Effector CD8-positive, alpha-beta T cell (primary cell): ENCODE data around the gene TEX36.
"Not testable (repeated sequence)": the region's sequence is repeated elsewhere in the genome, so short reads cannot be mapped to it uniquely, and the experiment has no call there.

Experiments
- DNase-seq: peaks from one replicate; lab custom pipeline; 2025; lab: John Stamatoyannopoulos, UW
- total RNA-seq, 4 experiments: gene quantifications; one replicate each; lab custom pipeline; 2026; lab: John Stamatoyannopoulos, UW

Gene TEX36, protein sequence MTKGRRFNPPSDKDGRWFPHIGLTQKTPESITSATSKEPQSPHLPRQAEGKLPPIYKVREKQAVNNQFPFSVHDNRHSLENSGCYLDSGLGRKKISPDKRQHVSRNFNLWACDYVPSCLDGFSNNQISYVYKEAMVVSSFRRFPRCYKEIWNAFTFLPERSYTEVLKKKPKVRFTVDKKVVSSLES
- total RNA-seq: 0 reads per million in 4 experiments

DNA sequence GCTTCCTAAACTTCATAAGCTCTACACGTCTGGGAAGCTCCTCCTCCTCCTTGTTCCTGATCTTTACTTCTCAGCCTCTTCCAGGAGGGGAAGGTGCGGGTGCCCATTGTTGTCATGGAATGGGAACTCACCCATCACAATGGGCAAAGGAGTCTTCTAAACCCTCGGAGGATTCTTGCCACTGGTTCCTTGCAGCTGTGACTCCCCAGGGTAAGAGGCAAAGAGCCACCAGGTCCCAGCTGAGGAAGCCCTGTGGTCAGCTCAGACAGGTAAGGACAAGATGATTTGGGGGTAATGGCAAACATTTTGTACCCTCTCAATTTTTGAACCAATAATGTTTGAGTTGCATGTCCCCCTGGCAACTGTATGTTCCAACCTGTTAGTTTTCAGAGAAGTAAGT, at the start of gene TEX36:
TEX36 (minus strand) TSS at position 101 of the 400 bp plus-strand sequence. CDS start 174 bp downstream, outside the sequence.
- no peak for DNase-seq

DNA sequence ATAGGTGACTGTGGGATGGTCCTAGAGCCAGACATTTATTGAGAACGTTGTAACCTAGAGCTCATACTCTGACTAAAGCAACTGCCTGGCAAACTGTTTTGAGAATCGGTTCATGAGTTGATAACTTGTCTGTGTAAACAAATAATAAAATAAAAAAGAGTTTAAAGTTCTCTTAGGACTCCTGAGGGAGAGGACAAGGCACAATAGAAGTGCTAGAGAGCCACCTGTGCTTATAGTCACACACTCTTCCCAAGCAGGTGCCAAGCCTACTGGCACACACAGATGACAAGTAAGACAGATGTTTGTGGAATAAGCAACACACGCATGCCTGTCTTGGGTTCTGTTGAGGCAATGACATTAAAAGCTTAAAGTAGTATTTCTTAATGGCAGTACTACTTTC, 44.5 kb upstream of the TEX36 start:
- DNase-seq: no peak

DNA sequence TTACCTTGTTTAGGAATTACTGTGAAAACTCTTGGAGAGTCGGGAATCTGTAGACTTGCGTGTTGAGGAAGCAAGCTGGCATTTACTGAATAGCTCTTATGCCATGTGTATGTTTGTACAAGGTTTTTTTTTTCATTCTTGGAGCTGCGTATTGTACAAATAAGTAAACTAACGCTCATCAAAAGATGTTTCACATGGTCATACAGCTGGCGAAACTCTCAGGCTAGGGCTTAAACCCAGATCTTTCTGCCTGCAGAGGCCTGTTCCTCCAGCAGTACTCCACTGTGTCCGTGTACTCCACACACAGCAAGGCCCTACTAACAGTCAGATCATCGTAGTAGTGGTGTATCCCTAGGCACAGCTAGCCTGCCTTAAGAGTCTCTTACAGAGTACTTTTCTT, 44.0 kb upstream of the TEX36 start:
- DNase-seq: no peak

DNA sequence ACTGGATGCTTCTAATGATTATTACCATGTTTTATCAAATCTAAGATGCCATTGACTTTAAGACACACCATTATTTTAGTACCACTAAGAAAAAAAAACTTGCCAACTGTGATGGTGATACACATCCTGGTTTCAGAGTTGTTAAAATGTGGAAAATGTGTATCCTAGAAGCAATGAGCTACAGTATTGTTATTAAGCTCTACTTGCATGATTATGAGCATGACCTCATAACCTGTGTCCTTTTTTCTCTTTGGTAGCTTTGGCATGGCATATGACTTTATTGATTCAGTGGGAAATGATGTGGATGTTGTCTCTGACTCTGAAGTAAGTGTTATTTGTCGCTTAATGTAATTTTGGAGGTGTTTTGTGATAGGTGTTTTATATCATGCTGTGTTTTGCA, 39.8 kb upstream of the TEX36 start:
- no peak for DNase-seq

DNA sequence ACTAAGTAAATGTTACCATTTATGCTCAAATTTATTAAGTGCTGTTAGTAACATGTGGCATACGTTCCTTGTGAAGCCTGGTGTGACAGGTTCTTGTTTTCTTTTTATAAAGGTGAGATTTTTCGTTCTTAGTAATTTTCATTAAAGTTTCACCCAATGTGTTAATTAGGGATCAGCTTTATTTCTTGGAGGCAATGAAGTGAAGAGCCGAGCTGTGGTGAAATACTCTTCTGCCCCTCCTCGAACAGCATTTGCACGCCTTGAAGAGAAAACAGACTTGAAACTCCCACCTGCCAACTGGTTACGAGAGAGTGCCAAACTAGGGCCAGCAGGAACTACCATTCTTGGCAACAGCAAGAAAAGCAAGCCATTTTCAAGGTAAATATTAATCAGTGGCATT, 38.1 kb upstream of the TEX36 start:
- no peak for DNase-seq

DNA sequence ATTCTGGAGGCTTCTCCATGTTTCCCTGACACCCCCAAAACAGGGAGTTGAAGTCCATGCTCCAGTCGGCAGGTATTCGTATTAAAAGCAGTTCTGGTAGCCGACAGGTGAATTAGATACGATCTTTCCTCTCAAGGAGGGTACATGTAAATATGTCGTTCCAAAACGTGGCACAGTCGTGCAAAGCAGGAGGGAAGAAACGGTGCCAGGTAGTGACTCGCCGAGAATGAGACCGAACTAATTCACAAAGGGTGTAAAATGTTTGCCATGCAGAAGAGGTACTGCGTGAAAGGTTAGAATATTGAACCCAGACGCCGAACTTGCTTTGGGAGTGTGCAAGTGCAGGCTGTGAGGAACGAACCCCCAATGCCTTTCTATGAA, 37.0 kb upstream of the TEX36 start:
- DNase-seq: no peak

DNA sequence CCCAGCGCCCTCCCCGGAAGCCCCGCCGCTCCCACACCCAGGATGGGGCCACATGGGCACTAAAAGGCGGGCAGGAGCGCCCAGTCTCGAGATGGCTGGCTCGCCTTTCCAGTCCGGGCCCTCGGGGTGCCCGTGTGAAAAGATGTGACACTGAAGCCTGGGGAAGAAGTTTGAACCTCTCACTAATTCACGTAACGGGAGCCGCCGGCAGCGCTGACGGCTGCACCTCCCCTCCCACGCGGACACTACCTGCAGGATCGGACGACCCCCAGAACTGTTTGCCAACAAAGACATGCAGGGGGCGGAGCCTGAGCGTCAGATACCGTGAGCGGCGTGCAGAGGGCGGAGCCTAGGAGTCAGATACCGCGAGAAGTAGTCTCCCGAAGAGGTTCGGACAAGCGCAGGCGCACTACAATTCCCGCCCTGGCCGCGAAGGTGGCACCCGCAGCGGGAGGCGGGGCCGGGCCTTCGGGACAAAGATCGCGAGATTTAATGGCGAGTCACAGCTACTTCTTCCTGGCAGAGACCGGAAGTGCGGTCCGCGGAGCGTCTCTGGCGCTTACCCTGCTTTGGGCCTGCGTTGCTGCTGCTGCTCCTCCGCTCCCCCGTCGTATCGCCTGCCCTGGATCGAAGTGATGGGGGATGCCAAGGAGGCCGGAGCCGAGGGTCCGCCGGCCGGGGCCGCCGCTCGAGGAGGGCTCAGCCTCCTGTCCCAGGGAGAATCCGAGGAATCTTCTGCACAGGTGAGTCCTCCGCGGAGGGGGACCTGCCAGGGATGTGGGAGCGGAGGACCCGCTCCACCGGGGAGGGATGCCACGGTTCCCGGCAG, 36.4 kb upstream of the TEX36 start, which contains the start of gene EDRF1:
EDRF1 (plus strand) TSS at position 537 of the 829 bp plus-strand sequence; CDS start at position 636, 99 bp downstream.
- peak; percentile 99 for DNase-seq

DNA sequence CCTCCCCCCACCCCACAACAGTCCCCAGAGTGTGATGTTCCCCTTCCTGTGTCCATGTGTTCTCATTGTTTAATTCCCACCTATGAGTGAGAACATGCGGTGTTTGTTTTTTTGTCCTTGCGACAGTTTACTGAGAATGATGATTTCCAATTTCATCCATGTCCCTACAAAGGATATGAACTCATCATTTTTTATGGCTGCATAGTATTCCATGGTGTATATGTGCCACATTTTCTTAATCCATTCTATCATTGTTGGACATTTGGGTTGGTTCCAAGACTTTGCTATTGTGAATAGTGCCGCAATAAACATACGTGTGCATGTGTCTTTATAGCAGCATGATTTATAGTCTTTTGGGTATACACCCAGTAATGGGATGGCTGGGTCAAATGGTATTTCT, 31.8 kb upstream of the TEX36 start:
- not testable (repeated sequence) for DNase-seq

DNA sequence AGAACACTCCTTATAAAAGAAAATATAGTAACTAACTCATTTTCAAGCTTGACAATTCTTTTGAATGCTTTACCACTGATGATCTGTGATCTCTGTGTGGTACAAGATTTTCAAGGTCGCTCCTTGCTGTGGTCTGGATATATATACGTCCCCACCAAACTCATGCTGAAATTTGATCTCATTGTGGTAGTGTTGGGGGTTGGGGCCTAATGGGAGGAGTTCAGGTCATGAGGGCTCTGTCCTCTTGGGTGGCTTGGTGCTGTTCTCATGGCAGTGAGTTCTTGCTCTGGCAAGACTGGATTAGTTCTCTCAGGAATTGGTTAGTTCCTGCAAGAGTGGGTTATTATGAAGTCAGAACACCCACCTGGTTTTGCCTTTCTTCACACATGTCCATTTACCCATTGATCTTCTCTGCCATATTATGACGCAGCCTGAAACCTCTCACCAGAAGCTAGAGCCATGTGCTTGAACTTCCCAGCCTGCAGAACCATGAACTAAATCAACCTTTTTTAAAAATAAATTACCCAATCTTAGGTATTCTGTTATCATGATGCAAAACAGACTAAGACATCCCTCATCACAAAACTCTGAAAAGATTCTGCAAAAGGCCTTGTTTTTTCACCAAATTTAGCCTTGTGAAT, 28.3 kb upstream of the TEX36 start:
- no peak for DNase-seq

DNA sequence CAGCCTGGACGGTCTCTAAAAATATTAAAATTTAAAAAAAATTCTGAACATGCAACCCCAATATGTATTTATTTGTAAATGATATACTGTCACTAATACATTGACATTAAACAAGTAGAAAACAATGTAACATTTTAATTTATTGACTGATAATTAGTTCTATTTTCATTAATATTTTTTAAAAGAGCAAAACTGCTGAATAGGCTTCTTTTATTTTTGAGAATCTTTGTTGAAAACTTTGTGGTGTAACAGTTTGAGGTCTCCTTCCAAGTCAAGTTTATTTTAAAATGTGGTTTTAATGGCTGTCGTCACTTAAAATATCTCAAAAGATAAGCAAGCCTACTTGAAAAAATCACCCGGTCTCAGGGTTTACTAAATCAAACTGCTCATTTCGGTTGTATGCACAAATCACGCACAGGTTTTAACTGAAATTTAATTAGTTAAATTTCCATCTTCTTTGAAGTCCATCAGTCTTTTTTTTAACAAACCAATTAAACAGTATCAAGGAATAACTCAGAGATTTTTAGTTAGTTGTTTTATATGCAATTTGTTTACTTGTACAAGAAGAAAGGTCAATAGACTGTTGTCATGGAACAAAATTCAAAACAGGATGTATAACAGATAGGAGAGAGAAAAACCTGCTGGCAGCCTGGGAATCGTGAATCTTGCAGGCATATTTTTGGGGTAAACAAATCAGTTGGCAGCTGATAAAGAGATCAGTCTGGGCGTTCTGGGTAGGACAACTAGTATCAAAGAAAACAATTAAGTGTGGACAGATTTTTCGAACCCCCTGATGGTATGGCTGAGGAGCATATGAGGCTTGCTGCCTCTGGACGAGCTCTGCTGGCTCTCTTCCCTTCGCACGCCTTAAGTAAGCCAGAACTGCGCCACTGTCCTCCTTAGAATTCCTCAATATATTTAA, 26.9 kb upstream of the TEX36 start:
- DNase-seq: no peak

DNA sequence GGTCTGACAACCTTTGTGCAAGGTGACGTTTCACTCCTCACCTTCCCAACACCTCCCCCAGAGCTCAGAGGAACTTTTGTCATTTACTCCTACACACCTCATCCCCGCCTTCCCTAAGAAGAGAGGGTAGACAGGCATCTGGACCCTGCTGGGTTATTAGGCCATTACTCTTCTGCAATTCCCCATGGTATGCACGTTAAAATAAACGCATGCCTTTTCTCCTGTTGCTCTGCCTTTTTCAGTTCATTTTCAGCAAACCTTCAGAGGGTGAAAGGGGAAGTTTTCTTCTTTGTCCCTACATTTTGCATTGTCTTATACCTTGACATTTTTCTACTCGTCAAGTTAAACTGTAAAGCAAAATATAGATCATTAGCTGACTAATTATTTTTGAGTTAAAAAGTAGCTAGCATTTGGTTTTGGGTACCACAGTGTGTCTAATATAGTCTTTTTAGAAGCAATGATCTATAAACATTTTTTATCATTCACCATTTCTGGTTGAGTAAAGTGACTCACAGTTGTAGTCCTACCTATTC, 26.1 kb upstream of the TEX36 start:
- no peak for DNase-seq

DNA sequence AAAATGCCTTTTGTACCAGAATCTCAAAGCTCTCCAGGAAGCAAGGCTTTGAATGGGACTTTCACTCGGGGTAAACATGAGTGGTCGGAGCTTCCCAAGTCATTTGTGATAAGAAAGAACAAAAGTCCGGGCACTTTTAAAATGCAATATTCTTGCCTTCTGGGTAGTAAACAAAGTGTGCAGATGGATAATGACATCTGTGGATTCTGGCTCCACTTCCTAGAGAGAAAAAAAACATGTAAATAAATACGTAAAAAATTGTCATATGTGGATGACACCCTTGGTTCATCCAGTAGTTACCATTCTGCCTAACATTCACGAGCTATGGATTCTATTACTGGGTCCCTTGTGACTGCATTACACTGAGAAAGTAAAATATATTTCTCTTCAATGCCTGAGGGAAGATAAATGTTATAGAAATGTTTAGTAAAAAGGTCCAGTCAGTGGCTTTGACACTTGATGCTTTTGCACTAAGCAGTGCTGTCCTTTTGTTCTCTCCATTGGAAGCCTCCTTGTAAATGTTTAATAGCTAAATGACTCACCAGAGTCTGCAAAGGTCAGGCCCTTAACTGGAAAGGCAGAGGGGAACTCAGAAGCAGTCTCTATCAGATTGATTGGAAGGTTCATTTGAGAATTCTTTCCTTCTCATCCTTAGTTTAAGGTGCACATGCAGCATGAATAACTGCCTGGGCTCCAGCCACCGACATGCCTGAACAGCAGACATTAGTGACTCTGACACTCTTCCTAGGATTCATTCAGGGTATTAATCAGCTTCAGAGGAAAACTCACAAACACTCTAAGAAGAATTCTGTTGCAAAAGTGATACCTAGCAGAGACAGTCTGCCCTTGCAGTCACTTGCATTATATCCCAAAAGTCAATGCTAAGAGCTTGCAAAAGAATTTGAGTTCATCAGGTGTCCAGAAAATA, 24.8 kb upstream of the TEX36 start:
- DNase-seq: no peak

DNA sequence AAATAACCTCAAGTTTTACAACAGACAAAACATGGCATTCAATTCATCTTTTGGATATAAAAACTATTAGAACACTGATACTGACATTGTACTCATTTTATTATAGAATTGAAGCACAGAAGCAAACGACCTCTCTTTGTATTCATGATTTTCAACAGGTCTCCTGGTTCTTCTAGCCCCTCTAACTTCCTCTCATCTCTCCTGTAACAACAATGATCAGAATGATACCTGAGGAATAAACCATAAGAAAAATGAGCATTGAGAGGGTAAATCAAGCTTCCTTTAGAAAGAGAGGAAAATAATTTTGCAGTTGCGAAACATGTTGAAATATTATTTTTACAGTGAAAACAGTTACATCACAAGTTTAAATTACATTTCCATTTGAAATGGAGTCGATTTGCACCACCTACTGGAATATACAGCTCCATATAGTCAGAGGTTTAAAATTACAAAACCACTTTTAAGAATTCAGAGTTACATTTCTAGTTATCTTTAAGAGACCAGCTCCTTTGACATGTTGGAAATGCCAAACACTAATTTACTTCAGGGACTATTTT, 17.5 kb upstream of the TEX36 start:
- DNase-seq: no peak

DNA sequence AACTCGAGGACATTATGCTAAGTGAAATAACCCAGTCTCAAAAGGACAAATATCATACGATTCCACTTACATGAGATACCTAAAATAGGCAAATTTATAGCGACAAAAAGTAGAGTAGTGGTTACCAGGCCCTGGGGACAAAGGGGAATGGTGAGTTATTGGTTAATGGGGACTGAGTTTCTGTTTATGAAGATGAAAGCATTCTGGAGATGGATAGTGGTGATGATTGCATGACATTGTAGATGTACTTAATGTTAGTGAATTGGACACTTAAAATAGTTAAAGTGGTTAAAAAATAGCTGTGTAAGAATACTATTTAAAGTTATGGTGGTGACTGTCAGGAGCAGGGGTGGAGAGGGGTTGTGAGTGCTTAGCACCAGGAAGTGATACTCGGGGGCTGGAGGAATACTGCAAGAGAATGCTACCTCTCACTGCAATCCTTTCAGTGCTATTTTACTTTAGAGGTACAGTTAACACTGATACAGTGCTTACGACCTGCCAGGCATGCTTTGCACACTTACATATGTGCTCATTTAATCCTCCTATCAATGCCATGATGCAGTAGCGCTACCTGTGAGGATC, 16.7 kb upstream of the TEX36 start:
- no peak for DNase-seq

DNA sequence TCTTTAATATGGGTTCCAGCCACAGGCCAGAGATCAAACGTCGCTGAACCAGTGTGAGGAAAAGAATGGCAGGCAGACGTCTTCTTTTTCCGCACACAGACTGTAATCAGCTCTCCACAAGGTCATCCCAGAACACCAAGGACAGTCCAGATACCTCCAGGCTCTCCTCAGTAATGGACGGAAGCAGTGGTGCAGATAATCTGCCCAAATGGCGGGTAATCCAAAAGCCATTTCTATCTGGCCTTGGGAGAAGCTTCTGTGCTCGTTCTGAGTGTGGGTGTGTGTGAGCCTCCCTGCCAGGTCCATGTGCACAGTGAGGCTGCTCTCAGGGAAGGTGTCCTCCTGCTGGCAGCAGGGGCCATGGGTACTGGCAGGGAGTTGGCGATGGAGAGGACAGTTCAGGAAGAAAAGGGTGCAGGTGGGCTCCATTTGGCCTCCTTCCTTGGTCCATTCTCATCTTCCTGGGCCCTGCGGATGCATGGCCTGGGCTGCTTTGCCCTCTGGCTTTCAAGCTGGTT, 15.6 kb upstream of the TEX36 start:
- no peak for DNase-seq

DNA sequence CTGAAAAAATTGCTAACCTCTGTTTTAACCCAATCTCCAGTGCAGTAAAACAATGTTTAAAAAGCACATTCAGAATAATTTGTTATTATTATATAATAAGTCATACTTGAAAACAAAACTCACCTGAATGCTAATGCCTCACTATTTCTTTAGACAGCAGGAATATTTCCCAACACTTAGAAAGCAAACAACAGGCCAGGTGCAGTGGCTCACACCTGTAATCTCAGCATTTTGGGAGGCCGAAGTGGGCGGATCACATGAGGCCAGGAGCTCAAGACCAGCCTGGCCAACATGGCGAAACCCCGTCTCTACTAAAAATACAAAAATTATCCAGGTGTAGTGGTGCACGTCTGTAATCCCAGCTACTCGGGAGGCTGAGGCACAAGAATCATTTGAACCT, 13.9 kb upstream of the TEX36 start:
- not testable (repeated sequence) for DNase-seq

DNA sequence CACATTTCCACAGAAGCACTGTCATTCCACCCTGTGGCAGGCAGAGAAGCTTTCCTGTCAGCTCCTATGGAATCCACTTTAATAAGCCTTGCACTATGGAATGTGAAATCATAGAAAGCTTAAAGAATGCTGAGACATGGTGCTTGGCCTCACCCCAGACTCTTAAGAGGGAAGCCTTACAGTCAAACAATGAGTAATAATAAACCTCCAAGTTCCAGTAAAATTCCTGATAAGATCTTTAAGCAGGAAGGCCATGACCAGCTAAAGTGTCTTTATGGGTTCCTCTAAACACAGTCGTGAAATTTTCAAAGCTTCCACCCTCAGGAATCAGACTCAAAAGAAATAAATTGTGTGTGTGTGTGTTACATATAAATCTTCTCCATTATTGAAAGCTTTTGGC, 11.9 kb upstream of the TEX36 start:
- DNase-seq: no peak

DNA sequence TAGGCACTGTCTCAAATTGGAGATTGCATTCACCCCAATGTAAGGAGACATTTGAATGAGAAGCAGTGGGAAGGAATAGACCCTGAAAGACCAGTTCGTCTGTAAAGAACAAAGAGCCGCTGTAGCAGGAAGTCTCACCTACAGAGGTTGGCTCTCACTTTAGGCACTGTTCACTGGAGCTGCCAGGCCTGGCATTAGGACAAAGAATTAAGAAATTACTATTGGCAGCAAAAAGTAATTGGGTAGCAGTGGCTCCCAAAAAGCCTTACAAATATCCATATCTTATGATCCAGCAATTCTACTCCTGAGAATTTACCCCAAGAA, 10.5 kb upstream of the TEX36 start:
- no peak for DNase-seq
